Urinary bladder (tissue), 4 donors: Measurements from ENCODE around the gene PPFIBP1. TPM values are rescaled to one million over a fixed set of nuclear protein-coding genes. Genes with fewer than 3 reads are reported as not detected.
"Not testable (repeated sequence)": the region's sequence is repeated elsewhere in the genome, so short reads cannot be mapped to it uniquely, and the experiment has no call there.

Experiments used
- DNase-seq: peaks from one replicate; pipeline ENCODE4 v3.0.0-alpha.2; 2015; ENCODE audit errors: extremely low spot score
- H3K27ac ChIP-seq: one replicate; pipeline ENCODE4 v1.5.1; 2013; ENCODE audit warnings: low read depth, mild to moderate bottlenecking, moderate library complexity
- H3K36me3 ChIP-seq: one replicate; pipeline ENCODE4 v1.6.1; 2013; ENCODE audit warnings: mild to moderate bottlenecking, moderate library complexity; ENCODE audit not compliant: insufficient read depth
- H3K4me1 ChIP-seq: one replicate; pipeline ENCODE4 v1.6.1; 2013; ENCODE audit warnings: mild to moderate bottlenecking, moderate library complexity; ENCODE audit not compliant: insufficient read depth
- H3K4me3 ChIP-seq: one replicate; pipeline ENCODE4 v1.5.1; 2013; ENCODE audit warnings: low read depth, low read length
- WGBS: extraction: QIAGEN DNeasy Blood & Tissue Kit; methylation state at CpG from one replicate; pipeline ENCODE4 v1.1.7; 2013; 5-methylcytosine and 5-hydroxymethylcytosine counted together
- polyA plus RNA-seq: library from polyadenylated mRNA; stranded (reverse); fragments of 200-250 nt; gene quantifications from one replicate; pipeline ENCODE4 v1.2.3, GENCODE V29; 2013
- total RNA-seq: library from RNA; depleted of rRNA; stranded (reverse); fragments of >200 nt; gene quantifications from one replicate; pipeline ENCODE4 v1.2.3, GENCODE V29; 2014
- donor health status: healthy with polysubstance abuse.
- donor health status: healthy.

Gene PPFIBP1
- total and polyA plus RNA-seq, 2 donors: 38.4 to 119 TPM

DNA sequence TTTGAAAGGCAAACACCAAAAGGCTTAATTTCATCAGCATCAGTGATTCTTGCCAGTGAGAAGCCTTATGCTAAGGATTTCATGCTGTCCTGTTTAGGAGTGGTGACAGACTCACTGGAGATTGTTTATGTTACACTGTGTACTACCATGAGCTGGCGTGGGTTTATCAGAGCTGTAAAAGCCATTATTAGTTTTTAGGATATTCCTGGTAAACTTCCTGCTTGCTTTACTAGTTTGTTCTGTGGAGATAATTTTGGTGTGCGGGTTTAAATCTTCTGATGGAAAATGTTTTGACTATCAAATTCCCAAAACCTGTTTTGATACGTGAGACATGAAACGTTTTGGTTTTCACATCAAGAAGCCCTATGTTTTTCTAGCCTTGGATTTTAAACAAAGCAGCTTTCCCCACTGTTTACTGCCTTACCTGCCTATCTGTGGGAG lies 15.2 kb downstream of the PPFIBP1 start:
- Histone ChIP-seq H3K4me1 (peaks cover 1% of the 10 kb centered on the region), H3K4me3 (no peak overlapping the region), H3K36me3 (no peaks in the 10 kb centered on the region), H3K27ac (peak overlapping the region; percentile 47)
- no peak for DNase-seq
- WGBS: 18% methylated on average over 4 of the region's 4 CpGs

GRCh38 chr12:27541031-27541719 lies 17.2 kb downstream of the PPFIBP1 start:
- Histone ChIP-seq H3K27ac (no peak overlapping the region), H3K4me1 (peaks cover 4% of the 10 kb centered on the region), H3K36me3 (no peaks in the 10 kb centered on the region), H3K4me3 (no peak overlapping the region)
- 91% methylated on average over 8 of the region's 8 CpGs for WGBS
- no peak for DNase-seq

DNA sequence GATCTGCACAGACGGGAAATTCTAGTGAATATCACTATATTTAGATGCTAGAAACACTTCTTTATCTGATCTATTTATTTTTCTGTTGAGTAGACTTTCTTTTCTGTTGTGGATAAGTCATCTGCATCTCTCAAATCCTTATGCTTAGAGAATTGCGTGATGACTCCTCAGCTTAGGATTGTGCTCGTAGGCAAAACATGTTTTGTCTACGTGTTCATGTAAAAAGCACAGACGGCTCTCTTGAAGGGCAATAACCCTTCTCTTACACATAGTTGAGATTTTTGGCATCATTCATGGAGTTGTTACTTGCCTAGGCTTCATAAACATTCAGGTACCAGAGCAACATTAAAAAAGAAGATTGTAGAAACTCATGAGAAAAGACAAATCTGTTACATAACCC lies 18.6 kb downstream of the PPFIBP1 start:
- H3K36me3 ChIP-seq: no peaks in the 10 kb centered on the region
- DNase-seq: no peak
- no peak overlapping the region for H3K4me3 ChIP-seq
- H3K4me1 ChIP-seq: peaks cover 3% of the 10 kb centered on the region
- no peak overlapping the region for H3K27ac ChIP-seq
- 24% methylated on average over 5 of the region's 5 CpGs for WGBS

DNA sequence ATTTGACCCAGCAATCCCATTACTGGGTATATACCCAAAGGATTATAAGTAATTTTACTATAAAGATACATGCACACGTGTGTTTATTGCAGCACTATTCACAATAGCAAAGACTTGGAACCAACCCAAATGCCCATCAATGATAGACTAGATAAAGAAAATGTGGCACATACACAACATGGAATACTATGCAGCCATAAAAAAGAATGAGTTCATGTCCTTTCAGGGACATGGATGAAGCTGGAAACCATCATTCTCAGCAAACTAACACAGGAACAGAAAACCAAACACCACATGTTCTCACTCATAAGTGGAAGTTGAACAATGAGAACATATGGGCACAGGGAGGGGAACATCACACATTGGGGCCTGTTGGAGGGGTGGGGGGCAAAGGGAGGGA lies 20.9 kb downstream of the PPFIBP1 start:
- not testable (repeated sequence) for H3K36me3 ChIP-seq, H3K4me1 ChIP-seq, DNase-seq, H3K4me3 ChIP-seq, H3K27ac ChIP-seq
- WGBS: 90% methylated on average over 1 of the region's 1 CpG

DNA sequence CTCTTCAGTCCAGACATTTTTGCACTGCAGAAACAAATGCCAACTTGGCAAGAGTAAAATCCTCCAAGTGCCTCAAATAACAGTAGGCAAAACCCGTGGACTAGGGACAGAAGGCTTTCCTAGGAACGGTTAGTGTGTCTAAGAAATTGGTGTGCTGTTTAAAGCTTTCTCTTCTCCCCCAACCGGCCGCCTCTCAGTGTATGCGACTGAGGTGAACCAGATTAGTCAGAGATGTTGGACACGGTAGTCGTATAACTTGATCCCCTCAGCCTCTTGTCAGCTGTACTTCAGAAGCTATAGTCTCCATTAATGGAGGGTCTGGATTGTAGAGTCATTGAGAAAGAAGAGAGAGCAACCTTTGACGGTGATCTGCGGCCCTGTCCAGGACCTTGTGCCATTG lies 21.7 kb downstream of the PPFIBP1 start:
- no peak overlapping the region for H3K27ac ChIP-seq
- no peak overlapping the region for H3K4me3 ChIP-seq
- peaks cover 8% of the 10 kb centered on the region for H3K4me1 ChIP-seq
- WGBS: 74% methylated on average over 9 of the region's 9 CpGs
- H3K36me3 ChIP-seq: no peaks in the 10 kb centered on the region
- no peak for DNase-seq

- 88% methylated on average over 5 of the region's 5 CpGs for whole genome bisulfite sequencing
- DNase-seq: no peak
- Histone ChIP-seq H3K27ac (no peak overlapping the region), H3K36me3 (no peaks in the 10 kb centered on the region), H3K4me1 (peaks cover 10% of the 10 kb centered on the region), H3K4me3 (no peak overlapping the region)
Measured at GRCh38 chr12:27547592-27547991, 23.6 kb downstream of the PPFIBP1 start.

- WGBS: 95% methylated on average over 8 of the region's 8 CpGs
- H3K4me1 ChIP-seq: peaks cover 16% of the 10 kb centered on the region
- no peak overlapping the region for H3K4me3 ChIP-seq
- no peak overlapping the region for H3K27ac ChIP-seq
- H3K36me3 ChIP-seq: no peaks in the 10 kb centered on the region
- DNase-seq: no peak
Measured at GRCh38 chr12:27548301-27549199, 24.5 kb downstream of the PPFIBP1 start.

DNA sequence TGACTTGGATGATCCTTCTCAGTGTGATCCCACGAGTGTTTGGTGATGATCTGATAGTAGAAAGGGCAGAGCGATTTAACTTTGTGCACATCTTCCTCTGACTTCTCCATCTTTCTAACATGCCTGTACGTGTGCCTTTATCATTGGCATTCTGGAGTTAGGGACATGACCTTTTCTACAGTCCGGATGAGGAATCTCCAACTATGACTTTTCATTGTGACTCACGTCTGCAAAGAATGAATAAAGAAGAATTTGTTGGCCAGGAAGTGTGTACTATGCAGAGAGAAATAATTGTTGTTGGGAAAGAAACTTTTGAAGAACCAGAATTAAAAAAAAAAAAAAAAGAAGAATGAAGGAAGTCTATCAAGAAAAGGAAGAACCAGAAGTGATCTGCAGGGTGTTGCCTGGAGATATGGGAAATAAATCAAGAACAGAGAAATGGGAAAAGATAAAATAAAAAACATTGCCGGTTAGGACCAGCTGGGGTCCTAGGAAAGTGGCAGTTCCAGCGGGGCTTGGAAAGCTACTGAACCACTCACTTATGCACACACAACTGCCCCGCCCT lies 25.3 kb downstream of the PPFIBP1 start:
- H3K4me3 ChIP-seq: no peak overlapping the region
- 40% methylated on average over 8 of the region's 8 CpGs for WGBS

GRCh38 chr12:27549801-27550652 lies 26.0 kb downstream of the PPFIBP1 start:
- no peak overlapping the region for H3K4me3 ChIP-seq

More for the DNA sequence above, 25.3 kb downstream of the PPFIBP1 start:
- Histone ChIP-seq H3K4me1 (peaks cover 16% of the 10 kb centered on the region), H3K27ac (peak overlapping the region; percentile 89), H3K36me3 (no peaks in the 10 kb centered on the region)
- DNase-seq: no peak

GRCh38 chr12:27550653-27550975 lies 26.6 kb downstream of the PPFIBP1 start:
- 79% methylated on average over 4 of the region's 4 CpGs for WGBS
- Histone ChIP-seq H3K4me1 (peaks cover 16% of the 10 kb centered on the region), H3K36me3 (no peaks in the 10 kb centered on the region), H3K4me3 (no peak overlapping the region), H3K27ac (no peak overlapping the region)
- DNase-seq: no peak

More at GRCh38 chr12:27549801-27550652, 26.0 kb downstream of the PPFIBP1 start:
- H3K4me1 ChIP-seq: peaks cover 18% of the 10 kb centered on the region
- no peak for DNase-seq
- no peaks in the 10 kb centered on the region for H3K36me3 ChIP-seq
- 42% methylated on average over 12 of the region's 12 CpGs for WGBS
- peak overlapping the region; percentile 89 for H3K27ac ChIP-seq

DNA sequence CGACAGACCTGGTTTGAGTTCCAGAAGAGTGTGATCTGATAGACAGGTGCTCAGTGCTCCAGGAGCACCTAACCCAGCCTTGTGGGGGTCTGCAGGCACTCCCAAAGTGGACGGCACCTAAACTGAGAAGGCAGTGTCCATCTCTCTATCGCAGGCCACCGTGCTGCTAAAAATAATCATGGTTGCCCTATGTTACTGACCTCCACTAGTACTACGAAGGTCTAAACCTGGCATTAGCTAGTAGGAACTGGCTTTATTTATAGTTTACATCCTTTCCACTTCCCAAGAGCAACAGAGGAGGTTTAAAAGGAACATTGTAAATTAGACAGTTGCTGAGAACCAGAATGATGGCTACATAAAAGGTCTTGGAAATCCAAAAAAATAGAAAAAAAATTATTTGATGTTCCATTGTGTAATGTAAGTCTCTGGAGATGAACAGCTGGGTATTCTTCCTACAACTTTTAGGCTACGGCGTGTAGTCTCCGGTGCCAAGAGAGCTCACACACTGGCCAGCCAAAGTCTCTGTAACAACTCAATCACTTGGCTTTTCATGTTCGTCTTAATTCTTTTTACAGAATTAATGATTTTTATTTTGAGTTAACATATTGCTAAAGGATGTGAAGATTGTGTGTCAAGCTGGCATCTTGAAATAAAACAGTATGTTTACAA lies 27.3 kb downstream of the PPFIBP1 start:
- no peak for DNase-seq
- Histone ChIP-seq H3K4me1 (peaks cover 16% of the 10 kb centered on the region), H3K4me3 (no peak overlapping the region), H3K27ac (peak overlapping the region; percentile 79), H3K36me3 (no peaks in the 10 kb centered on the region)
- WGBS: 50% methylated on average over 9 of the region's 9 CpGs

GRCh38 chr12:27552235-27552634 lies 28.2 kb downstream of the PPFIBP1 start:
- Histone ChIP-seq H3K36me3 (no peaks in the 10 kb centered on the region), H3K4me1 (peaks cover 16% of the 10 kb centered on the region), H3K4me3 (no peak overlapping the region), H3K27ac (no peak overlapping the region)
- no peak for DNase-seq
- WGBS: 81% methylated on average over 6 of the region's 6 CpGs
